ENCODE results near the gene FUT1. TPM values are rescaled to one million over a fixed set of nuclear protein-coding genes. Genes with fewer than 3 reads are reported as not detected.

Gene FUT1
- total and polyA plus RNA-seq, 9 of the 15 experiments (the other 6 are each of a cell fraction or from before 2014, with no cell fraction given): 2.3 to 18.5 (median 8.8) TPM

DNA sequence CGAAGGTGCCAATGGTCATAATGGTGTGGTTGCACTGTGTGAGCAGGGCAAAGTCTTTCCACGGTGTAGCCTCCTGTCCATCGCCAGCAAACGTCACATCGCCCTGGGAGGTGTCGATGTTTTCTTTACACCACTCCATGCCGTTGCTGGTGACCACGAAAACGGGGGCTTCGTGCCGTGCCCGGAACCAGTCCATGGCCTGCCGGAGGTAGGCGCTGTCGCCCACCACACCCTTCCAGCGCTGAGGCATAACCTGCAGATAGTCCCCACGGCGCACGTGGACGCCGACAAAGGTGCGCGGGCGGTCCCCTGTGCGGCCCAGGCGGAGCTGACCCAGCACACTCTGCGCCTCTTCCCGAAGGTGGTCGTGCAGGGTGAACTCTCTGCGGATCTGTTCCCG is 2.1 kb downstream of the FUT1 start:
- no TSS peak for BruUV-seq (replicated peaks)
- Histone ChIP-seq H2AFZ (ENCODE audit: low read depth, low read length) (no peak overlapping the region), H3K27me3 (ENCODE audit: control insufficient read depth in 2 of 2, insufficient read depth in 2 of 2, low read length in 2 of 2) (no peaks in the 10 kb centered on the region), H3K9me3 (replicated peaks; ENCODE audit: control insufficient read depth, insufficient read depth, low read depth, low read length) (no peaks in the 10 kb centered on the region), H4K20me1 (replicated peaks; ENCODE audit: control insufficient read depth, insufficient read depth, low read length) (no peaks in the 10 kb centered on the region), H3K27ac (ENCODE audit: extremely low read depth, low read depth, low read length) (no peak overlapping the region), H3K4me3 (no peak overlapping the region), H3K36me3 (ENCODE audit: control insufficient read depth, insufficient read depth, low read length) (peaks cover 22% of the 10 kb centered on the region; the same call in 1 of the 3 replicates), H3K4me1 (replicated peaks in 1 of 2; ENCODE audit: control insufficient read depth in 2 of 2, insufficient read depth in 2 of 2, low read length in 2 of 2) (peaks cover 43 to 74% of the 10 kb centered on the region in 2 experiments), H3K9me1 (ENCODE audit: control insufficient read depth, insufficient read depth, low read length) (no peaks in the 10 kb centered on the region), H3K9ac (ENCODE audit: insufficient read depth in 1 of 2, low read depth in 2 of 2, low read length in 2 of 2) (peak overlapping the region in 1 of 2 experiments; percentile 41; a peak in 2 of 4 replicates), H3K4me2 (ENCODE audit: insufficient read depth, low read length) (no peak overlapping the region), H3K79me2 (ENCODE audit: control insufficient read depth, insufficient read depth, low read length) (peaks cover 41% of the 10 kb centered on the region)
- ChIA-PET CTCF (ENCODE audit: low intra/inter-chr PET ratio) (no interaction called here), POLR2A (interaction anchor here (0.7 kb wide), 1 partner anchor 31 kb away, joined by 3 read pairs; no protein-coding TSS in a partner anchor)
- FAIRE-seq: no peak
- intact Hi-C loops (cut with micrococcal nuclease): no loop called here
- no peak for ATAC-seq
- in situ Hi-C loops (cut with MboI): no loop called here
- TF ChIP-seq PRMT5 (CRISPR knock-in tag; IDR thresholded peaks at IDR 0.05): no peak
- TF ChIP-seq RBFOX2 (IDR thresholded peaks at IDR 0.05; ENCODE audit: low read depth, low read length): peak; percentile 46; the same call in 1 of the 2 replicates
- no peak for TF ChIP-seq TRIM24 (IDR thresholded peaks at IDR 0.05)
- TF ChIP-seq MLLT1 (IDR thresholded peaks at IDR 0.05): 0 out of 4 replicates have a peak, but pooled peaks of 1 of the 2 experiments have one; percentile 50
- DNase-seq (ENCODE audit: extremely low read depth in 1 of 4, low spot score in 3 of 4): no peak
- 94% methylated on average over 25 of the region's 31 CpGs for WGBS (ENCODE audit: insufficient coverage, low coverage, missing lambda C conversion rate)

All from K562 (cell line).